WTC11 (cell line): ENCODE measurements around the gene FUNDC2. TPM values are rescaled to one million over a fixed set of nuclear protein-coding genes. Genes with fewer than 3 reads are reported as not detected.

ENCODE experiments used
- ATAC-seq: fragments of 200-7000 bp; cut with Tn5 transposase; 2 replicates; pipeline ENCODE4 v1.10.0; 2021; ENCODE audit warnings: mild to moderate bottlenecking, moderate library complexity
- CTCF ChIA-PET: fragments of 300-600 bp; sonication (Branson Sonifier 250); formaldehyde crosslinking; loops from one replicate; lab custom pipeline; 2021; ENCODE audit warnings: antibody characterized with exemption; lab: Charles Lee
- POLR2A ChIA-PET: fragments of 350-600 bp; sonication (Branson Sonifier 250); formaldehyde crosslinking; loops from one replicate; lab custom pipeline; 2021; ENCODE audit warnings: antibody characterized with exemption; lab: Charles Lee
- DNase-seq: peaks from one replicate; pipeline ENCODE4 v3.0.0; 2021; ENCODE audit warnings: low spot score
- H3K27ac Mint-ChIP-seq: 2 replicates; pipeline ENCODE4 v1.8.0; 2021; ENCODE audit warnings: mixed read lengths
- H3K27me3 Mint-ChIP-seq: 2 replicates; pipeline ENCODE4 v1.8.0; 2021; ENCODE audit warnings: low read depth, mild to moderate bottlenecking, moderate library complexity, mixed read lengths
- H3K36me3 Mint-ChIP-seq: 2 replicates; pipeline ENCODE4 v1.8.0; 2021; ENCODE audit warnings: mixed read lengths
- H3K4me1 Mint-ChIP-seq: 2 replicates; pipeline ENCODE4 v1.8.0; 2022; ENCODE audit warnings: mixed read lengths
- H3K4me3 Mint-ChIP-seq: 2 replicates; pipeline ENCODE4 v1.8.0; 2021; ENCODE audit warnings: mild to moderate bottlenecking, moderate library complexity, mixed read lengths
- H3K9me3 Mint-ChIP-seq: 2 replicates; pipeline ENCODE4 v1.8.0; 2021; ENCODE audit warnings: mixed read lengths
- ATF3 ChIP-seq: sonication (generic); formaldehyde crosslinking; conservative IDR thresholded peaks from 2 replicates; pipeline ENCODE4 v1.8.1; 2022; ENCODE audit warnings: mild to moderate bottlenecking, missing genetic modification reagents
- RORB ChIP-seq: fragments of 250-450 bp; sonication (Bioruptor Pico); IDR thresholded peaks from 2 replicates; pipeline ENCODE4 v1.9.0; 2021; ENCODE audit warnings: mild to moderate bottlenecking
- SMAD4 ChIP-seq: sonication (generic); formaldehyde crosslinking; IDR thresholded peaks from 2 replicates; pipeline ENCODE4 v1.8.0; 2022; ENCODE audit warnings: mild to moderate bottlenecking, missing genetic modification reagents
- TCF7 ChIP-seq: sonication (generic); formaldehyde crosslinking; IDR thresholded peaks from 2 replicates; pipeline ENCODE4 v1.8.0; 2022; ENCODE audit warnings: mild to moderate bottlenecking, low read depth, missing genetic modification reagents, moderate library complexity
- ZBTB21 ChIP-seq: sonication (generic); formaldehyde crosslinking; IDR thresholded peaks from 2 replicates; pipeline ENCODE4 v1.8.1; 2023; ENCODE audit warnings: mild to moderate bottlenecking, missing genetic modification reagents, borderline replicate concordance
- ZSCAN18 ChIP-seq: fragments of 250-450 bp; sonication (Bioruptor Pico); IDR thresholded peaks from 2 replicates; pipeline ENCODE4 v2.1.2; 2022; ENCODE audit warnings: mild to moderate bottlenecking, moderate library complexity
- total RNA-seq: library from RNA; stranded (reverse); gene quantifications from 3 replicates; pipeline ENCODE4 v1.2.3, GENCODE V29; 2021
- TF ChIP-seq, protein P1 (sequence below): sonication (generic); formaldehyde crosslinking; IDR thresholded peaks from 2 replicates; pipeline ENCODE4 v1.8.1; 2023; ENCODE audit warnings: mild to moderate bottlenecking, missing genetic modification reagents, borderline replicate concordance
- TF ChIP-seq, protein P2 (sequence below): sonication (generic); formaldehyde crosslinking; IDR thresholded peaks from 2 replicates; pipeline ENCODE4 v1.8.1; 2023; ENCODE audit warnings: mild to moderate bottlenecking, missing genetic modification reagents
- TF ChIP-seq, protein P3 (sequence below): sonication (generic); formaldehyde crosslinking; conservative IDR thresholded peaks from 2 replicates; pipeline ENCODE4 v1.8.1; 2023; ENCODE audit warnings: mild to moderate bottlenecking, low read depth, missing genetic modification reagents, moderate library complexity

The FUNDC2 gene
- total RNA-seq, 1 experiment from 2014 or later: 60.7 TPM

- Mint-ChIP-seq H3K27ac (peak overlapping the region; percentile 46; the same call in 1 of the 2 replicates), H3K36me3 (no peaks in the 10 kb centered on the region), H3K9me3 (no peaks in the 10 kb centered on the region), H3K4me3 (peak overlapping the region; percentile 84), H3K27me3 (no peaks in the 10 kb centered on the region), H3K4me1 (peaks cover 9% of the 10 kb centered on the region; the same call in 1 of the 2 replicates)
- POLR2A ChIA-PET: no interaction called here
- CTCF ChIA-PET: interaction anchor here (0.7 to 1.0 kb wide), 2 partner anchors 20 to 58 kb away, joined by 3 to 4 read pairs; no protein-coding TSS in a partner anchor
- no peak for TF ChIP-seq ATF3 (CRISPR knock-in tag)
- TF ChIP-seq, protein P1, sequence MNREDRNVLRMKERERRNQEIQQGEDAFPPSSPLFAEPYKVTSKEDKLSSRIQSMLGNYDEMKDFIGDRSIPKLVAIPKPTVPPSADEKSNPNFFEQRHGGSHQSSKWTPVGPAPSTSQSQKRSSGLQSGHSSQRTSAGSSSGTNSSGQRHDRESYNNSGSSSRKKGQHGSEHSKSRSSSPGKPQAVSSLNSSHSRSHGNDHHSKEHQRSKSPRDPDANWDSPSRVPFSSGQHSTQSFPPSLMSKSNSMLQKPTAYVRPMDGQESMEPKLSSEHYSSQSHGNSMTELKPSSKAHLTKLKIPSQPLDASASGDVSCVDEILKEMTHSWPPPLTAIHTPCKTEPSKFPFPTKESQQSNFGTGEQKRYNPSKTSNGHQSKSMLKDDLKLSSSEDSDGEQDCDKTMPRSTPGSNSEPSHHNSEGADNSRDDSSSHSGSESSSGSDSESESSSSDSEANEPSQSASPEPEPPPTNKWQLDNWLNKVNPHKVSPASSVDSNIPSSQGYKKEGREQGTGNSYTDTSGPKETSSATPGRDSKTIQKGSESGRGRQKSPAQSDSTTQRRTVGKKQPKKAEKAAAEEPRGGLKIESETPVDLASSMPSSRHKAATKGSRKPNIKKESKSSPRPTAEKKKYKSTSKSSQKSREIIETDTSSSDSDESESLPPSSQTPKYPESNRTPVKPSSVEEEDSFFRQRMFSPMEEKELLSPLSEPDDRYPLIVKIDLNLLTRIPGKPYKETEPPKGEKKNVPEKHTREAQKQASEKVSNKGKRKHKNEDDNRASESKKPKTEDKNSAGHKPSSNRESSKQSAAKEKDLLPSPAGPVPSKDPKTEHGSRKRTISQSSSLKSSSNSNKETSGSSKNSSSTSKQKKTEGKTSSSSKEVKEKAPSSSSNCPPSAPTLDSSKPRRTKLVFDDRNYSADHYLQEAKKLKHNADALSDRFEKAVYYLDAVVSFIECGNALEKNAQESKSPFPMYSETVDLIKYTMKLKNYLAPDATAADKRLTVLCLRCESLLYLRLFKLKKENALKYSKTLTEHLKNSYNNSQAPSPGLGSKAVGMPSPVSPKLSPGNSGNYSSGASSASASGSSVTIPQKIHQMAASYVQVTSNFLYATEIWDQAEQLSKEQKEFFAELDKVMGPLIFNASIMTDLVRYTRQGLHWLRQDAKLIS (CRISPR knock-in tag): no peak
- TF ChIP-seq, protein P2, sequence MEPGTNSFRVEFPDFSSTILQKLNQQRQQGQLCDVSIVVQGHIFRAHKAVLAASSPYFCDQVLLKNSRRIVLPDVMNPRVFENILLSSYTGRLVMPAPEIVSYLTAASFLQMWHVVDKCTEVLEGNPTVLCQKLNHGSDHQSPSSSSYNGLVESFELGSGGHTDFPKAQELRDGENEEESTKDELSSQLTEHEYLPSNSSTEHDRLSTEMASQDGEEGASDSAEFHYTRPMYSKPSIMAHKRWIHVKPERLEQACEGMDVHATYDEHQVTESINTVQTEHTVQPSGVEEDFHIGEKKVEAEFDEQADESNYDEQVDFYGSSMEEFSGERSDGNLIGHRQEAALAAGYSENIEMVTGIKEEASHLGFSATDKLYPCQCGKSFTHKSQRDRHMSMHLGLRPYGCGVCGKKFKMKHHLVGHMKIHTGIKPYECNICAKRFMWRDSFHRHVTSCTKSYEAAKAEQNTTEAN: no peak
- TF ChIP-seq, protein P3, sequence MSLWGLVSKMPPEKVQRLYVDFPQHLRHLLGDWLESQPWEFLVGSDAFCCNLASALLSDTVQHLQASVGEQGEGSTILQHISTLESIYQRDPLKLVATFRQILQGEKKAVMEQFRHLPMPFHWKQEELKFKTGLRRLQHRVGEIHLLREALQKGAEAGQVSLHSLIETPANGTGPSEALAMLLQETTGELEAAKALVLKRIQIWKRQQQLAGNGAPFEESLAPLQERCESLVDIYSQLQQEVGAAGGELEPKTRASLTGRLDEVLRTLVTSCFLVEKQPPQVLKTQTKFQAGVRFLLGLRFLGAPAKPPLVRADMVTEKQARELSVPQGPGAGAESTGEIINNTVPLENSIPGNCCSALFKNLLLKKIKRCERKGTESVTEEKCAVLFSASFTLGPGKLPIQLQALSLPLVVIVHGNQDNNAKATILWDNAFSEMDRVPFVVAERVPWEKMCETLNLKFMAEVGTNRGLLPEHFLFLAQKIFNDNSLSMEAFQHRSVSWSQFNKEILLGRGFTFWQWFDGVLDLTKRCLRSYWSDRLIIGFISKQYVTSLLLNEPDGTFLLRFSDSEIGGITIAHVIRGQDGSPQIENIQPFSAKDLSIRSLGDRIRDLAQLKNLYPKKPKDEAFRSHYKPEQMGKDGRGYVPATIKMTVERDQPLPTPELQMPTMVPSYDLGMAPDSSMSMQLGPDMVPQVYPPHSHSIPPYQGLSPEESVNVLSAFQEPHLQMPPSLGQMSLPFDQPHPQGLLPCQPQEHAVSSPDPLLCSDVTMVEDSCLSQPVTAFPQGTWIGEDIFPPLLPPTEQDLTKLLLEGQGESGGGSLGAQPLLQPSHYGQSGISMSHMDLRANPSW (CRISPR knock-in tag): no peak
- DNase-seq (no peak), ATAC-seq (no peak)
These were observed 1.5 kb downstream of the FUNDC2 start for GRCh38 chrX:155028129-155028528.

- no peaks in the 10 kb centered on the region for H3K27me3 Mint-ChIP-seq
- no peak for ATAC-seq
- POLR2A ChIA-PET: no interaction called here
- CTCF ChIA-PET: interaction anchor here (0.7 kb wide), 1 partner anchor 58 kb away, joined by 4 read pairs; no protein-coding TSS in a partner anchor
- DNase-seq: no peak
- H3K4me3 Mint-ChIP-seq: peak overlapping the region; percentile 10; the same call in 1 of the 2 replicates
- H3K27ac Mint-ChIP-seq: peak overlapping the region; percentile 40; the same call in 1 of the 2 replicates
- no peaks in the 10 kb centered on the region for H3K36me3 Mint-ChIP-seq
- no peaks in the 10 kb centered on the region for H3K9me3 Mint-ChIP-seq
- TF ChIP-seq TCF7 (no peak), RORB (CRISPR knock-in tag) (no peak), SMAD4 (CRISPR knock-in tag) (no peak), ZSCAN18 (CRISPR knock-in tag) (no peak)
- peaks cover 5% of the 10 kb centered on the region; the same call in 1 of the 2 replicates for H3K4me1 Mint-ChIP-seq
These were observed 2.2 kb downstream of the FUNDC2 start for GRCh38 chrX:155028877-155029291.

GRCh38 chrX:155031657-155032056 lies 5.0 kb downstream of the FUNDC2 start:
- Mint-ChIP-seq H3K4me1 (peaks cover 5% of the 10 kb centered on the region; the same call in 1 of the 2 replicates), H3K27me3 (no peaks in the 10 kb centered on the region), H3K27ac (no peak overlapping the region), H3K9me3 (peaks cover 16% of the 10 kb centered on the region), H3K4me3 (no peak overlapping the region), H3K36me3 (peaks cover 21% of the 10 kb centered on the region)
- no peak for TF ChIP-seq ZSCAN18 (CRISPR knock-in tag)
- TF ChIP-seq ZBTB21 (CRISPR knock-in tag): no peak
- POLR2A ChIA-PET: no interaction called here
- CTCF ChIA-PET: interaction anchor here (0.7 to 1.2 kb wide), 3 partner anchors 17 to 114 kb away, joined by 3 read pairs; no protein-coding TSS in a partner anchor
- DNase-seq (no peak), ATAC-seq (no peak)
